Measurements from ENCODE around the gene HMGB2.

Gene HMGB2

GRCh38 chr4:173357939-173358338, 23.8 kb upstream of the HMGB2 start:
- H3K27me3 Mint-ChIP-seq = peaks cover 5% of the 10 kb centered on the region
- DNase-seq = no peak
- ATAC-seq = no peak
- H3K9me3 Mint-ChIP-seq = no peaks in the 10 kb centered on the region
- no peaks in the 10 kb centered on the region for H3K4me1 Mint-ChIP-seq
- no peak overlapping the region for H3K4me3 Mint-ChIP-seq
- no peak overlapping the region for H3K27ac Mint-ChIP-seq

DNA sequence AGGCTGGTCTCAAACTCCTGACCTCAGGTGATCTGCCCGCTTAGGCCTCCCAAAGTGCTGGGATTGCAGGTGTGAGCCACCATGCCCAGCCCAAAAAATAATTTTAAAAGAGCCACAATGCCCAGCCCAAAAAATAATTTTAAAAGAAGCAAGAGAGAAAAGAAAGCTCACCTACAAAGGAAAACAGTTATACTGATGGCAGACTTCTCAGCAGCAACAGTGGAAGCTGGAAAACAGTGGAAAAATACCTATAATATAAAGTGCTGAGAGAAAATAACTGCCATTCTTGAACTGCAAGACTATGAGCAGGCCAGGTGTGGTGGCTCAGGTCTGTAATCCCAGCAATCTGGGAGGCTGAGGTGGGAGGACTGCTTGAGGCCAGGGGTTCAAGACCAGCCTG, 13.3 kb upstream of the HMGB2 start:
- ATAC-seq (no peak), DNase-seq (no peak)
- Mint-ChIP-seq H3K4me3 (no peak overlapping the region), H3K27me3 (no peaks in the 10 kb centered on the region), H3K4me1 (no peaks in the 10 kb centered on the region), H3K27ac (no peak overlapping the region), H3K9me3 (no peaks in the 10 kb centered on the region)

DNA sequence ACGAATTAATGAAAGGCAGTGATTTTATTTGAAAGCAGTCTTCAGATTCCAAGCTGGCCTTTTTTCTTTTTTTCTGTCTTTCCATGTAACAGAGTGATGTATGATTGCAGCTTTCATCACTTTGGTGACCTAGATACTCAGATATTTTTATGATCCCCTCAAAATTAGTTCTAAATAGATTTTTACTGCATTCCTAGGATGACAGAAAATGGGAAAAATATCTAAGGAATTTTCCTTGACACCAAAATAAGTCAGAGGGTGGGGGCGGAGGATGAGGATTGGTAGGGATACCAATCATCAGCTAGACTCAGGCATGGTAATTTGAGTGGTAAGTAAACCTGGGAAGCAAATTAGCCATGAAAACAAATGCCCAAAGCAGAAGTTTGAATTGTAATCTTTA, 11.9 kb upstream of the HMGB2 start:
- Mint-ChIP-seq H3K9me3 (no peaks in the 10 kb centered on the region), H3K27ac (no peak overlapping the region), H3K27me3 (peaks cover 8% of the 10 kb centered on the region), H3K4me1 (no peaks in the 10 kb centered on the region), H3K4me3 (no peak overlapping the region)
- no peak for ATAC-seq
- no peak for DNase-seq

- no peaks in the 10 kb centered on the region for H3K9me3 Mint-ChIP-seq
- ATAC-seq = no peak
- H3K4me1 Mint-ChIP-seq = no peaks in the 10 kb centered on the region
- DNase-seq = no peak
- H3K27ac Mint-ChIP-seq = no peak overlapping the region
- H3K27me3 Mint-ChIP-seq = peaks cover 12% of the 10 kb centered on the region
- no peak overlapping the region for H3K4me3 Mint-ChIP-seq
Observed at GRCh38 chr4:173345648-173346047, 11.5 kb upstream of the HMGB2 start.

DNA sequence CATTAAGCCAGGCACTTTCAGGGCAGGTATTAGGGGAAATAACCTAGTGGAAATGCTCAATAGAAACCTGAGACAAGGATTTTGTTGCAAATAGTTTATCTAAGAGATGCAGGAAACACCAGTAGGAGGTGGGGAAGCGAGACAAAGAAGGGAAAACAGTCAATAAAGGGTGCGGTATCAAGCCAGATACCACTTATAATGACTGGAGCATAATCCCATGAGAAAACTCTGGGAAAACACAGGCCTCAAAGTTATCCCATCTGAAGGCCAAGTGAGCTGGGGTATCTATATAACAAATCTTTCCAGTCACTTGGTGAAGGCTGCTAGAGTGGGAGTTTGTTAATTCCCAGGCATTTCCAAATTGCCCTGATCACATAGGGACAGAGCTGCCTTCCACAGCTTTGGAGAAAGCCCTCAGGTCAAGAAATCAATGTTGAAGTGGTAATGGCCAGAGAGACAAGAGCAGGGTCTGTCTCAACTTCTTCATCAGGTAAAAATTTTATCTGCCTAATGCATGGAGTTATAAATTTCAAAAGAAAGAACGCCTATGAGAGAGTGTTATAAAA, 9.8 kb upstream of the HMGB2 start:
- no peak overlapping the region for H3K4me3 Mint-ChIP-seq
- DNase-seq = no peak

GRCh38 chr4:173337463-173337862, 3.3 kb upstream of the HMGB2 start:
- Mint-ChIP-seq H3K27me3 (peaks cover 35% of the 10 kb centered on the region), H3K4me1 (peaks cover 22% of the 10 kb centered on the region), H3K27ac (no peak overlapping the region), H3K4me3 (no peak overlapping the region), H3K9me3 (no peaks in the 10 kb centered on the region)
- DNase-seq (no peak), ATAC-seq (no peak)

More for the DNA sequence above, 9.8 kb upstream of the HMGB2 start:
- Mint-ChIP-seq H3K9me3 (no peaks in the 10 kb centered on the region), H3K27me3 (peaks cover 15% of the 10 kb centered on the region), H3K4me1 (no peaks in the 10 kb centered on the region), H3K27ac (no peak overlapping the region)
- no peak for ATAC-seq

DNA sequence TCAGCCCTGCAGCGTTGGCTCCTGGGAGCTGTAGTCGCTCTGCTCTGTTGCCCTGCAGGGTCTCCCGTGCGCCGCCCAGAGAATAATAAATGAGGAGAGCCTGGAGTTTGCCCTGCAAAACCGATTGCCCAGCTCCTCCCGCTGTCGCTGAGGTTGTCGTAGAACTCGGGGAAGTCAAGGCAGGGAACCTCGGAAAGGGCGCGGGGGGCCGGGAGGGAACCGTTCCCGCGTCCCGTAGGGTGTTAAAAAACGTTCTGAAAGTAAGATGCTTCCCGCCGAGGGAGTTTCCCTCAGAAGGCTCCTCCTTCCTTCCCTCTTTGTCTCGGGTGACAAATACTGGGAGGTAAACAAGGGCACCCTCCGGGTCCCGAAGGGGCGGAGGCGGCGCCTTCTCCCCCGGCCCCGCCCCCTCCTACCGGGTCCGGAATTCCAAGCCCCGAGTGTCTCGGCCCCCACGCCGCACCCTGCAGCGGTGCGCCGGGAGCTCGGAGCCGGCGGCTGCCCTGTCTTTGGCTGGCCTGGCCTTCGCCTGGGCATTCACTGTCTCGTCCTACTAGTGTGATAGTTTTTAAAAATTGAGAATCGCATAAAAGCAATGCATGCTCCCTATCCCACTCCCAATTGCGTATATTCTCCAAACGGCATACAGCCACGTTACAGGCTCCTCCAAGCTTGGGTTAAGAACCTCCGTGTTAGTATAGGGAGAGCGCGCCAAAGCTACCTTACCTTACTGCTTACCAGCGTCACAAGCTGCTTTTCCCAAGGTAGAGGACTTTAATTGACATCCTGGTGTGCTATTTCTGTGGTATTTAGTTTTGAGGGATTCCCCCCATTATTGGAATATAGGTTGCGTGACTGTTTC, 964 bp upstream of the HMGB2 start:
- peaks cover 29% of the 10 kb centered on the region for H3K4me1 Mint-ChIP-seq
- ATAC-seq = peak; percentile 46
- H3K27ac Mint-ChIP-seq = peak overlapping the region; percentile 100
- peak overlapping the region; percentile 96 to 98 for H3K4me3 Mint-ChIP-seq
- H3K27me3 Mint-ChIP-seq = peaks cover 19% of the 10 kb centered on the region
- no peaks in the 10 kb centered on the region for H3K9me3 Mint-ChIP-seq
- peak in 1 of 2 donors; percentile 57 for DNase-seq

- peak overlapping the region; percentile 100 for H3K27ac Mint-ChIP-seq
- peaks cover 29% of the 10 kb centered on the region for H3K4me1 Mint-ChIP-seq
- H3K27me3 Mint-ChIP-seq = peaks cover 19% of the 10 kb centered on the region
- ATAC-seq = peak; percentile 25
- H3K9me3 Mint-ChIP-seq = no peaks in the 10 kb centered on the region
- H3K4me3 Mint-ChIP-seq = peak overlapping the region; percentile 96 to 98
- peak in 1 of 2 donors; percentile 53 for DNase-seq
Observed at GRCh38 chr4:173333658-173334084, 487 bp downstream of the HMGB2 start.

DNA sequence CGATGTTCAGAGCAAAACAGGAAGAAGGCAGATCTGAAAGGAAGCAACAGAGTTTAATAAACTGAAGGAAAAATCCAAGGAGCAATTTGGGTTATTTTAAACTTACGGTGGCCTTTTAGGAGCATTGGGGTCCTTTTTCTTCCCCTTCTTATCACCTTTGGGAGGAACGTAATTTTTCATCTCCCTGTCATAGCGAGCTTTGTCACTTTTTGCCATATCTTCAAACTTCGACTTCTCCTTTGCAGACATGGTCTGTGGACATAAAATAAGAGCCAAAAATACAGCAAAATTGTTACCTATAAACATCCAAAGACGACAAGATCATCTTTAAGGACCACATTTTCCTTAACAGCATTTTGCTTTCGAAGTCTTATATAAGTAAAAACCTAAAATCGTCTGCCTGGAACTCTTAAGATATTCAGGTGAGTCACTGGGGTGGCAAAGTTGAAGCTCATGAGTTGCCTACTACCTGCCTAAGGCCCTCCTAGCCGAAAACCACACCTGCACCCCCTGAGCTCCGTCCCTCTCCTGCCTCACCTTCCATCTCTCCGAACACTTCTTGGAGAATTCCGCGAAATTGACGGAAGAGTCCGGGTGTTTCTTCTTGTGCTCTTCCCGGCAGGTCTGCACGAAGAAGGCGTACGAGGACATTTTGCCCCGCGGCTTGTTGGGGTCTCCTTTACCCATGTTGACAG, 1.0 kb downstream of the HMGB2 start:
- peaks cover 29% of the 10 kb centered on the region for H3K4me1 Mint-ChIP-seq
- ATAC-seq = no peak

DNA sequence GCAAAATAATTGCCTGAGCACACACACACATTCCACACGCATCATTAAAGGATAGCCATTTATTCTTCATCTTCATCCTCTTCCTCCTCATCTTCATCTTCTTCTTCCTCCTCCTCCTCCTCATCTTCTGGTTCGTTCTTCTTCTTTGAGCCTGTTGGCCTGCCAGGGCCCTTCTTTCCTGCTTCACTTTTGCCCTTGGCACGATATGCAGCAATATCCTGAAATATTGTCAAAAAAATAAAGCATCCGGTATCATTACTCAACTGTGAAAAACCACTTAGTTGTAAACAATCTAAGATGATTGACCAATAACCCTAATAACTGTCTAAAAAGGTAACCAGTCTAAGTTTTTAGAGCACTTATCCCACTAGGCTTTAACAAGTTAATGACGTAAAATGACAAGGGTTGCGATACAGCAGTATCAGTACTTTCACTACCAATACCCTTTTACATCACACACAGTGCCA, 2.1 kb downstream of the HMGB2 start:
- Mint-ChIP-seq H3K9me3 (no peaks in the 10 kb centered on the region), H3K4me3 (peak overlapping the region; percentile 77 to 96), H3K27me3 (peaks cover 10% of the 10 kb centered on the region), H3K4me1 (peaks cover 24% of the 10 kb centered on the region), H3K27ac (peak overlapping the region; percentile 97 to 100)
- no peak for DNase-seq
- ATAC-seq = no peak

More for the DNA sequence above, 1.0 kb downstream of the HMGB2 start:
- Mint-ChIP-seq H3K27ac (peak overlapping the region; percentile 96 to 100), H3K27me3 (peaks cover 19% of the 10 kb centered on the region), H3K4me3 (peak overlapping the region; percentile 77 to 96), H3K9me3 (no peaks in the 10 kb centered on the region)
- peak in 1 of 2 donors; percentile 21 for DNase-seq

- H3K27ac Mint-ChIP-seq = peak overlapping the region in 1 of 2 donors; percentile 23
- no peaks in the 10 kb centered on the region for H3K9me3 Mint-ChIP-seq
- ATAC-seq = no peak
- no peaks in the 10 kb centered on the region for H3K27me3 Mint-ChIP-seq
- H3K4me3 Mint-ChIP-seq = no peak overlapping the region
- no peak for DNase-seq
- H3K4me1 Mint-ChIP-seq = peaks cover 24% of the 10 kb centered on the region
Observed at GRCh38 chr4:173330590-173330989, 3.6 kb downstream of the HMGB2 start.

- H3K27ac Mint-ChIP-seq = no peak overlapping the region
- ATAC-seq (no peak), DNase-seq (no peak)
- no peaks in the 10 kb centered on the region for H3K9me3 Mint-ChIP-seq
- H3K4me3 Mint-ChIP-seq = no peak overlapping the region
- H3K27me3 Mint-ChIP-seq = no peaks in the 10 kb centered on the region
- peaks cover 14% of the 10 kb centered on the region for H3K4me1 Mint-ChIP-seq
Observed at GRCh38 chr4:173328236-173328901, 5.8 kb downstream of the HMGB2 start.

GRCh38 chr4:173325007-173325736, 9.0 kb downstream of the HMGB2 start:
- Mint-ChIP-seq H3K27ac (no peak overlapping the region), H3K4me3 (no peak overlapping the region), H3K4me1 (no peaks in the 10 kb centered on the region), H3K27me3 (no peaks in the 10 kb centered on the region), H3K9me3 (no peaks in the 10 kb centered on the region)
- ATAC-seq (no peak), DNase-seq (no peak)

DNA sequence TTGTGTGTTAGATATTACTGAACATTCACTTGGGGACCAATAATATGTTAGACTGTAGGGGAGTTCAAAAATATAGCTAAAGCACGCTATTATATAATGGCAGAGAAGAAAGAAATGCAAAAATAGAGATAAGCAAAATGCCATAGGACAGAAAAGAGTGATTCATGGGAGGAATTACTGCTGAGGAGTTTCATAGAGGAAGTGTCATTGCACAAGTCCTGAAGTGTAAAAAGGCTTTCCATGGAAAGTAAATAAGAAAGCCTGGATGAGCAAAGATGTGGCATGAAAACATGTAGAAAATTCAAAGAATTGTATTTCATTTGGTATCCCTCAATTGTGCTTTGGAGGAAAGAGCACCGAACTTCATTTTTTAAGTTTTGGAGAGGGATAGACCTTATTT, 14.5 kb downstream of the HMGB2 start:
- H3K9me3 Mint-ChIP-seq = no peaks in the 10 kb centered on the region
- H3K27me3 Mint-ChIP-seq = no peaks in the 10 kb centered on the region
- DNase-seq (no peak), ATAC-seq (no peak)
- H3K4me1 Mint-ChIP-seq = no peaks in the 10 kb centered on the region
- no peak overlapping the region for H3K27ac Mint-ChIP-seq
- H3K4me3 Mint-ChIP-seq = no peak overlapping the region
